RPMI7951 (cell line): ENCODE measurements around the gene RNF41. TPM values are rescaled to one million over a fixed set of nuclear protein-coding genes. Genes with fewer than 3 reads are reported as not detected.
"Not testable (repeated sequence)": the region's sequence is repeated elsewhere in the genome, so short reads cannot be mapped to it uniquely, and the experiment has no call there.

Experiments
- DNase-seq: peaks from one replicate; pipeline ENCODE4 v3.0.0-alpha.2; 2012; ENCODE audit warnings: low read depth
- total RNA-seq: library from RNA; depleted of rRNA; stranded (reverse); fragments of >200 nt; shearing (Covaris generic); gene quantifications from 2 replicates; pipeline ENCODE4 v1.2.3, GENCODE V29; 2014; rRNA removed

RNF41 gene
- 31.4 and 37.7 TPM in 2 replicates for total RNA-seq

DNA sequence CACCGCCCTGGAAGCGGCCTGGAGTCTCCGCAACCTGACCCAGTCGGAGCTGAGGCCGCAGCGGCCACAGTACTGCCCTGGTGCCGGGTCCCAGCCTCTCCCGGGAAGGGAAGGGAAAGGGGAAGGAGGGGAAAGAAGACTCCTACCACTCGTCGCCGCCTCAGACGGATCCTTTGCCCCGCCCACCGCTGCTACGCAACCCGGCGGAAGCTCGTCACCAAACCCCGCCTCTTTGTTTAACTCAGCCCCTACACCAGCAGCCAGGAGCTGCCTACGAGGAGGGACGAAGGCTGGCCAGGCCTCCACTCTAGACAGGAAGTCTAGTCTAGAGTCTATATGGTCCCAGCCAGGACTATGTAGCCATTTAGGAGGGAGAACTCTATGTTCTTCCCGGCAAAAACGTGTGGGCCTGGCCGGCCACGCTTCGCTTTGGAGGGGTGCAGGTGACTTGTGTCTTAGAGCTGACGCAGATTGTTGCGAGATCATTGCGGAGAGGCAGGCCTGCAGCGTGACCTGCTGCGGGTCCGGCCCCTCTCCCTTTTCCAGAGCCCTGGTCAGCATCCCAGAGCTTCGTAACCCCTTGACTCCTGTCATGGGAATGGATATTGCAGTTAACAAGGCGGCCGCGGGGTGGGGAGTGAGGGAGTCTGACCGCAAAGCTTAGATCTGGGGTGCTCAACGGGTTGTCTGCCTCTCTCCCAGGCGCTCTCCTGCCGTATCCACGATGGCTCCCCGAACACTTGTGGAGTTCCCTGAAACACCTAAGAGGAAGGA is at the start of gene RNF41:
RNF41 (minus strand) TSS at position 166 of the 774 bp plus-strand sequence. CDS start 7,875 bp downstream, outside the sequence.
- peak; percentile 95 for DNase-seq

DNA sequence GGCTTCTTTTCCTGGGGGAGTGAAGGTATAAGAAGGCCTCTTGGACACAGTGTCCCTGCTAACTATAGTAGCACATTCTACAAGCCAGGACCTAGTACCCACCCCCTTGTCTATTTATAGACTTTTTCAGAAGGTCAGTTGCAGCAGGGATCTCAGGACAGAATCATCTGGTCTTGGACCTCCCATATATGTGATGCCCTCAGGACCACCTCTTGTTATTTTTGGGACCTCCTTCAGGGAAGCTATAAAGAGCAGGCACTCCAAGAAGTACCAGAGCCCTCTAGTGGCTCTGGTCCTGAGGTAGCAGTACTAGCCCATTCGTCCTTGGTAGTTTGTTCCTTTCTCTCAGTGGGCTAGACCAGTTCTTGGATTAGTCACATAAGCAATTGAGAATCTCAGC is 49.3 kb upstream of the RNF41 start:
- DNase-seq, result peak; percentile 27

DNA sequence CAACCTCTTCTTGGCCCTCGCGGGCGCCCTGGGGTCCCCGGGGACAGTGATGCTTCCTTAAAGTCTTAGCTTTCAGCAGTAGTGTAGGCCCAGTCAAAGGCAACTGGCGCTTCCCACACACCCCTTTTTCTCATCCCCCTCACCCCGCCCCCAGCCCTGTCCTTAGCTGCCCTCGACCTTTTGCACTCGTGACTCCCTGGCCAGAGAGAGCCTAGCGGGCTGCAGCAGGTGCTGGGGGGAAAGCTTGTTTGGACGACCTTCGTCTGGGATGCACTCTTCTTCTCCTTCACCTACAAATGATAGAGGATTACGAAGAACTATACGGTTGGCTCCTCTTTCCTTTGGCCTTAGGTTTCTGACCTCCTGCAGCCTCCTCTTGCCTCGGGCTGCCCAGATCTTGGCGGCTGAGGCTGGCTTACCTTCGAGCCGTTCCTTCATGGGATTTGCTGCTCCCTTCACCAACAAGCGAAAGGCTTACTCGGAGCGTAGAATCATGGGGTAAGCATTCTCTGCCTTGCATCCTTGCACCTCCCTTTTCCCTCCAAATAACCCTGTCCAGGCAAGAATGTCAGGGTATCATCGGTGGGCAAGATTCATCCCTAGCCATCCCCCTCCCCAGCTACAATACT is 45.8 kb upstream of the RNF41 start:
- DNase-seq, result no peak

DNA sequence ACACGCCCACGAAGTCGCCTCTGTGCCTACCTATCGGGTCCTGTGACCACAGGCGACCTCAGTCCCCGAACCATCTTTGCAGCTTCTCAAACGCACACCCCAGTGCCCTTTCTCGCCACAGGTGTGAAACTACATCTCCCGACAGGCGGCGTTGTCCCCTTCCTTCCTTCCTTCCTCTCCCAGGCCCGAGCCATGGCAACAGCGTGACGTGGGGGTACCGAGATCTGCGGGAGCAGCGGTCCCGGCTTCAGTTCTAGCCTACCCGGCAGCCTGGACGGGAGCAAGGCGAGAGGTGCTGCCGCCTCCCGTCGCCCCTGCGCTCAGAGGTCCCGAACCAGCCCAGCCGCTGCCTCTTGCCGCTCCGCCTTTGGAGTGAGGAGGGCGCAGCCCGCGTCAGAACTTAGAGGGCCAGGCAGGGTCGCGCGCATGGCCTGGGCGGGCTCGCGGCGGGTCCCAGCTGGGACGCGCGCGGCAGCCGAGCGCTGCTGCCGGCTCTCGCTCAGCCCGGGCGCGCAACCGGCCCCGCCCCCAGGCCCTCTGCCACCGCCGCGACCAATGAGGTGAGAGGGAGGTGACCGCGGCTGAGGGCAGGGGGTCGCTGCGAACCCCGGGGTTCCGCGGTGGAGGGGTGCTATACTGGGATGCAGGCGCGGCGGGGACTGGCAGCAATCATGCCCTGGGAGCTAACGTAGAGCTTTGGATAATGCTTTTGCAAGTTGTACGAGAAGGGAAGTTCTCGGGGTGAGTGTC is 45.1 kb upstream of the RNF41 start, which contains the start of gene COQ10A:
COQ10A (plus strand) TSS at position 250 of the 750 bp plus-strand sequence; CDS start at position 427, 177 bp downstream.
- peak; percentile 77 for DNase-seq

DNA sequence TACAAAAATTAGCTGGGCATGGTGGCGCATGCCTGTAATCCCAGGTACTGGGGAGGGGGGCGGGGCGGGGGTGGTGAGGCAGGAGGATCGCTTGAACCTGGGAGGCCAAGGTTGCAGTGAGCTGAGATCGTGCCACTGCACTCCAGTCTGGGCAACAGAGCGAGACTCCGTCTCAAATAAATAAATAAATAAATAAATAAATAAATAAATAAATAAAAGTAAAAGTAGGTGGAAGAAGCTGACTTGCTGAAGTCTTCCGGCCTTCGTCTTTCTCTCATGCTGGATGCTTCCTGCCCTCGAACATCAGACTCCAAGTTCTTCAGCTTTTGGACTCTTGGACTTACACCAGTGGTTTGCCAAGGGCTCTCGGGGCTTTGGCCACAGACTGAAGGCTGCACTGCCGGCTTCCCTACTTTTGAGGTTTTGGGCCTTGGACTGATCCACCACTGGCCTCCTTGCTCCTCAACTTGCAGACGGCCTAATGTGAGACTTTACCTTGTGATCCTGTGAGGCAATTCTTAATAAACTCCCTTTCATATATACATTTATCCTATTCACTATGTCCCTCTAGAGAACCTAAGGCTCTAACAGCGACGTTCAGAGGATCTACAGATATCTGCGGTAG is 44.5 kb upstream of the RNF41 start:
- DNase-seq, result not testable (repeated sequence)

DNA sequence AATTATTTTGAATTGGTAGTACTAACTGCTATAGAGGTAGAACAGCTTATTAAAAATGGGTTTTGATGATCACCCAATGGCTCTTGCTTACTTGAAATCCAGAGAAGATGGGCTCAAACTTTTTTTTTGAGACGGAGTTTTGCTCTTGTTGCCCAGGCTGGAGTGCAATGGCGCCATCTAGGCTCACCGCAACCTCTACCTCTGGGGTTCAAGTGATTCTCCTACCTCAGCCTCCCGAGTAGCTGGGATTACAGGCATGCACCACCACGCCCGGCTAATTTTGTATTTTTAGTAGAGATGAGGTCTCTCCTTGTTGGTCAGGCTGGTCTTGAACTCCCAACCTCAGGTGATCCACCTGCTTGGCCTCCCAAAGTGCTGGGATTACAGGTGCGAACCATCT is 41.2 kb upstream of the RNF41 start:
- not testable (repeated sequence) for DNase-seq

DNA sequence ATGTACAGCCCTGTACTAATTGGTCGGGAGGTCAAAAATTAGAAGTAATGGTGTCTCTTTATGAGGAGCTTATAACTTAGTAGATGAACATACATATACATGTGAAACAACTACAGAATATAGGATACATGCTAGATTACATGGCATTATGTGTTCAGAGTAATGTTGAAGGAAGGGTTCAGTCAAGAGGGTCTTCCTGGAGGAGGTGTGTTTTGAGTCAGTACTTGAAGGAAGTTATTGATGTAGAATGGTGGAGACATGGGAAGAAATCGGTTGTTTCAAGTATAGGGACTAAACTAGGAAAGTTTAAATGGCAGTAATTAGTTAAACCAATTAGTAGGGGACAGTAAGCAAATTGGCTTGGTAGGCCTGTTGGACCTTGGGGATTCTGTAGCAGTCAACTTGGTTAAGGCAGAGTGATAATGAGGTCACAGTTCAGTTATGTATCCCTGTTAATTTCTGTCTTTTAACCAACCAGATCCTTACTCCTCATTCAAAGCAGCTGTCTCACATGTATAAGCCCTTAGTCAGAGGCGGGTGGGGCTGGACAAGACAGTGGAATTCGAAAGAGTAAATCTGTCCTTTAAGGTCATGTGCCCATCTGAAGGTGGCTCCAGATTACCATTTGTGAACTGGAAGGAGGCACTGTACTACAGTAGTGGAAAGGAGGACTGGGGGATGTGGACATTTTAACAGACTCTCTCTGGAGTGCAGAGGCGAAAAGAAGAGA is 39.9 kb upstream of the RNF41 start:
- peak; percentile 85 for DNase-seq

DNA sequence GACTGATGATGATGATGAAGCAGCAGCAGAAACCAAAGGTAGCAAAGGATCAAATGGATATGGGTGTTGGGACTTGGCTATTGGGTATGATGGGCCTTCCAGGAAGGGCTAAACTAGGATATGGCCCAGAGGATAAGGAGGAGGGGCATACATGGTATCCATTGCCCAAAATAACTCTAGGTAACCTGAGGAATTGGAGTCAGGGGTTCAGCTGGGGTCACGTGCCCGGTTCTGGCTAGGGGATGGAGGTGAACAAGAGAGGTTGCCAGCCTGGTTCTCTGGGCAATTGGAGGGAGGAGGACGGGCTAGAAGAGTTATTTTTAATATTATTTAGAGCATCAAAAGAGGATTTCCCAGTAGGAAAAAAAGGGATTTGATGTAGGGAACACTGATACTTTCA is 39.2 kb upstream of the RNF41 start:
- no peak for DNase-seq

DNA sequence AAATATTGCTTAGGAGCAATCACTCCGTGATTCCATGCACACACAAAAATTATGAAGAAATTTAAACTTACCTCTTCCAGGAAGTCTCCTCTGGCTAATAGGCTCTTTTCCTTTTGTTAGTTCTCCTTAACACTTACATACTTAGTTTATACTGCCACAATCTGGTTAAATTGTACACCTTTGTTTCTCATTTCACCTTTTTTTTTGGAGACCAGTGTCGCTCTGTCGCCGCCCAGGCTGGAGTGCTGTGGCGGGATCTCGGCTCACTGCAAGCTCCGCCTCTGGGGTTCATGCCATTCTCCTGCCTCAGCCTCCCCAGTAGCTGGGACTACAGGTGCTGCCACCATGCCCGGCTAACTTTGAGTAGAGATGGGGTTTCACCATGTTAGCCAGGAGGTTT is 38.7 kb upstream of the RNF41 start:
- no peak for DNase-seq

DNA sequence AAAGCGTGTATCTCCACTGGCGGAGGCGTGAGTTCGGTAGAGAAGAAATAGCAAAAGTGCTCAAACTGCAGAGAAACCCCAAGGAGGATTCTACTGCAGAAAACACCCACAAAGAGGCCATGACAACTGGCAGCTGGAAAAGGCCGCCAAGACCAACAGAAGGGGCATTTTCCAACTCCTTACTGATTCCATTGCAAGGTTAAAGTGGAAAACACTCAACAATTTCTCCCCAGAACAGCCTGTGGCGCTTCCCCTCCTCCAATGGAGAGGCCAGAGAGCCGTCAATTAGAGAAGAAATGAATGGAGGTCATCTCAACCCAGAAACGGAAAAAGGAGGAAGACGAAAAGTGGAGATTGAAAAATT is 37.1 kb upstream of the RNF41 start:
- DNase-seq, result no peak

DNA sequence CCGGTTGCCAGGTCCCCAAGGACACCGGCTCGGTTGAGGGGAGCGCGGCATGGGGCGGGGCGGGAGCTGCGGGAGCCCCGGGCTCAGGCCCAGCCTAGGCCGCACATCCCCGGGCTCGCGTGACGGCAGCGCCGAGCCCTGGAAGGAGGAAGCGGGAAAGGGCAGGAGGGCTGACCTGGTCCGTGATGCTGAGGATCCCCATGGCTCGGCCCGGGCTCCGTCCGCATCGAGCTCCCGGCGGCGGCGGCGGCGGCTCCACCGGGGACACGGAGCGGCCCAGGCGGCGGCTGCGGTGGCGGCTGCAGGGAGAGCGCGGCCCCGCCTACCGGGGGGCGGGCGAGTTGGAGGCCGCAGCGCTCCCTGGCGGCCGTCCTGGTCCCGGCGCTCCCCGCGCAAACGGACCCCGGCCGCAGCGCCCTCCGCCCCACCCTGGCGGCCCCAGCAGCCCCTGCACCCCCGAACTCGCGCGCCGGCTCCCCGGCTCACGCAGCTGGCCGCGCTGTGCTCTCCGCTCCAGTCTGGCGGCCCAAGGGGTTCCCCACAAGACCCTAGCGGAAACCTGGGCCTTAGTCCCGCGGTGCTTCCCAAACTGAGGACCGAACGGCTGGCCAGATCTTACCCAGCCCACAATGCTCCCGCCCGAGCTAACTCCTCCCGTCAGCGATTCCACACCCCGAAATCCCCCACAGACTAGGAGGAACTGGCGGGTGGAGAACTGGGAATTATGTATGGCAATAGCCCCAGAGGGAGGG is 36.5 kb upstream of the RNF41 start, which contains the start of gene ANKRD52:
ANKRD52 (minus strand) TSS at position 317 of the 752 bp plus-strand sequence; CDS start at position 202, 115 bp downstream.
- peak; percentile 82 for DNase-seq

DNA sequence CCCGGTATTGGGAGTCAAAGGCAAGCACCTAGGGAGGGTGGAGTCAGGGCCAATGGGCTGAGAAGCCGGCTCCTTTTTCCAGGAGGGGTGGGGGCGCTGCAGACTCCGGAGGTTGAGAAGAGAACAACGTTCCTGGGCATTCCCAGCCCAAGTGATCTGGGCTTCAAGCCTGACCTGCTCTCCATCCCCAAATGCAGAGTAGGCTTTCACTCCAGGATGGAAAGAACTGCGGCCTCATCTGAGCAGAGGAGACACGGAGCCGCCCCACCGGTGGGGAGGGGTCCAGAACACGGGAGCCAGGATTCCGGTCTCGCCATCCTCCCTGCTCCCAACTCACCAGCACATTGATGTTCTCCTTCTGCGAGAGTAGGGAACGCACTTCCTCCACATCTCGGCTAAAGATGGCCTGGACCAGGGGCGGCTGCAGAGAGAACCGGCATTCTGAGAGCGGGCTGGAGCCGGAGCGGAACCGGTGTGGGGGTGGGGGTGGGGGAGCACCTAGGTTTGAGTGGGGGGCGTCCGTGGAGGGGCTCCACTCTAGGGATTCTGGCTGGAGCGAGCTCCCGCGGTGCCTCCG is 35.9 kb upstream of the RNF41 start:
- no peak for DNase-seq

DNA sequence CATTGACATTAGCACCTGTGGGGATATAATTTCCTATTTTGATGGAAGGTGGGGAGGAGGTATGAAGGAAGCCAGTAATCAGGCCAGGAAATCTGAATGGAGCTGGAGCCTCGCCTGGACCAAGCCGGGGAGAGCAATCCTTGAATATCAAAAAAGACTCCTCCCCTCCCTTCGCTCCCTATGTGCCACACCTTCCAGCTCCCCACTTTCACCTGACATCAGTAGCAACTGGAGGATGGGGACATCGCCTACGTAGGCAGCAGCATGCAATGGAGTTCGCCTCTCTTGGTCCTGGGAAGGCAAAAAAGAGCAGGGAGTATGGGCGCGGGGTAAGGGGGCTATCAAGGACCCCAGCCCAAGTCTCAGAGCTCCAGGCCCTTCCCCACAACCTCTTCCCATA is 35.3 kb upstream of the RNF41 start:
- no peak for DNase-seq

DNA sequence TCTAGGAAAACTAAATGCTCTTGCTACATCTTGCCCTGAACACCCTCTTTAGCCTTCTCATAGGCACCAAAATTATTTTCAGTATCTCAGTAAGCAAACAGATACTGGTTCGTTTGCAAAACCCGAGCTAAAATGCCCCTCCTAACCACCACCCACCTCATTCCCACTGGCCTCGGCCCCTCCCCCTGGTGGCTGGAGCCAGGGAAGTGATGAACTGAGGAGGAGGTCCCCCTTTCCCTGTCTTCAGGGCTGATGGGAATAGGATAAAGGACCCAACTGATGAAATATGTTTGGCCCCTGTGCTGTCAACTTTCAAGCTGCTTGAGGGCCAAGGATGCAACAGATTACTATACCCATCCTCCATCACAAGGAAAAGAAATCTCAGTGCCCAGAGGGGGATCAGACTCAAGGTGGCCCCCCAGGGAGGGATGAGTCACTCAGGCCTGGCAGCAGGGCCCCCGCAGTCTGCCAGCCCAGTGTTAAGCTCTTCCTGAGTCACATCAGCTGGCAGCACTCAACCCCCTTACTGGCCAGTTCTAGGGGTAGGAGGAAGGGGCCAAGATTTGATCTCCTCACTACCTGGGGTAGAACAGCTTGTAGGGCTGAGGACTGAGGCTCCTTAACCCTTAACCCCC is 34.7 kb upstream of the RNF41 start:
- peak; percentile 75 for DNase-seq

DNA sequence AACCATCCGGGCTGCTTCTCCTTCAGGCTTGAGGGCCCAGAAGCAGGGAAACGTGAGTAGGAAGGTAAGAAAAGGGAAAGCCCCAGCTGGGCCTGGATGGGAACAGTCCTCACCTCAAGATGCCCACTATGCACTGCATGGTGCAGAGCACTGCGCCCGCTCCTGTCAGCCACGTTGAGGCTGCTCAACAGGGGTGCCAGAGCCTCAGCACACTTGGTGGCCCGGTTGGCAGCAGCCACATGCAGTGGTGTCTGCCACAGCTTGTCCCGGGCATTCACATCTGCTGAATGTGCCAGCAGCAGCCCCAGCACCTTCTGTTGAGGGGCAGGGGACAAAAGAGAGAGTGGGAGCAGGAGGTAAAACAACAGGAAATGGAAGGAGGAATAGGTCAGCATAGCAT is 33.9 kb upstream of the RNF41 start:
- DNase-seq, result no peak

DNA sequence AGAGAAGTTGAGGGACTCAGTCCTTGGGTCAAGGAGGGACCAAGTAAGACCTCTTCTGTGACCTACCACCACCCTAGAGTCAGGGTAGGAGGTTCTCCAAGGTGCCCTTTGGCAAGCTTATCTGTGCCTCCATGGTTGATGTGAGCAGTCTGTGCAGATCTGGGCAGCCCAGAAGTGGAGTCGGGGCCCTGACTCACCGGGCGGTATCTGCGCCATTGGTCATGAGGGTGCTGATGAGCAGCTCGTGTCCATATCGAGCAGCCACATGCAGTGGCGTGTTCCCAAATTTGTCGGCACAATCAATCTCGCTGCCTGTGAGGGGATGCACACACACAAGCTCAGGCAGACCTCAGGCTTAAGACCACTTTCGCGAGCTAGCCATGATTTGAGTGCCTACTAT is 31.4 kb upstream of the RNF41 start:
- DNase-seq, result no peak

DNA sequence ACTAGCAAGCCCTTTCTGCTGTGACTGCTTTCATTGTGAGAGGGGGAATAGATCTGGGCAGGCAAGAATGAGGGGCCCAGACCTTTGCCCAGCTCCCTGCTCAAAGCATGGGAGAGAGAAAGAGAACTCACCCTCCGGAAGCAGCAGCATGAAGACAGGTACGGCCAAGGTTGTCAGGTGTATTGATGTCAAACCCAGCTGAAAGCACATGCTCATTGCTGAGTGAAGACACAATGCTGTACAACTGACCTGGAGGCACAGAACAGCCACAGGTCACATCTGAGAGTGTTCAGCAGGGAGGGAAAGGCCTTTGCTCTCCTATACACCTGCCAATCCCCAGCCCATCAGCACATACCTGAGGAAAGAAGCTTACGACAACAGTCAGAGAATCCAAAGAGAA is 30.9 kb upstream of the RNF41 start:
- no peak for DNase-seq

DNA sequence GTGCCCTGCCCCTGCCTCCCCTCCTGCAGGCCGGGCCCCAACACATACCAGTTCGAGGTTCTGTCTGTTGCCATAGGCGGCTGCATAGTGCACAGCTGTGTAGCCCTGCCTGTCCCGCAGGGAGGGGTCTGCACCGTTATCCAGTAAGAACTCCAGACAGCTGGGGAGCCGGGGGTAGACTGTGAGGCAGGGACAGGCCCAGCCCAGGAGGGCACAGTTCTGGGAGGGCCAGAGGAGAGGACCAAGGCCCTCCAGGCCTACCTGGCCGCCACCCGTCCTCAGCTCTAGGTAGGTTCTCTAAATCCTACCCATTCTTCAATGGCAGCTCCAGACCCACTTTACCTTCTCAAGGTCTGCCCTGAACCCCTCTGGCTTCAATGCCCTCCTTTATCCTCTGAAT is 27.0 kb upstream of the RNF41 start:
- DNase-seq, result no peak

DNA sequence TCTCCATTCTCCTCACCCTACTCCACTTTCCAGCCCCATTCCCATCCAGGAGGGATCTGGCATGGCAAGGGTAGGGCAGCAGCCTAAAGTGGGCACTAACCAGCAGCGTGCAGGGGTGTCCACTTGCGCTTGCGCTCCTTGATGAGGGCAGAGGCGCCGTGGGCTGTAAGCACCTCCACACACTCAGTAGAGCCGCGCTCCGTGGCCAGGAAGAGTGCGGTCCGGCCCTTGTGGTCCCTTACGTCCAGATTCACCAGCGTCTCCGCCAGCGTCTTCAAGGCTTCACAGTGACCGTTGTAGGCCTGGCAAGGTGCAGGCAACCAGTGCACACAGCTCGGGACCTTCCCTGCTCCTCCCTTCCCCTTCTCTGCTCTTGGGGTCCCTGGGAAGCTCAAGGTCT is 26.2 kb upstream of the RNF41 start:
- DNase-seq, result no peak

DNA sequence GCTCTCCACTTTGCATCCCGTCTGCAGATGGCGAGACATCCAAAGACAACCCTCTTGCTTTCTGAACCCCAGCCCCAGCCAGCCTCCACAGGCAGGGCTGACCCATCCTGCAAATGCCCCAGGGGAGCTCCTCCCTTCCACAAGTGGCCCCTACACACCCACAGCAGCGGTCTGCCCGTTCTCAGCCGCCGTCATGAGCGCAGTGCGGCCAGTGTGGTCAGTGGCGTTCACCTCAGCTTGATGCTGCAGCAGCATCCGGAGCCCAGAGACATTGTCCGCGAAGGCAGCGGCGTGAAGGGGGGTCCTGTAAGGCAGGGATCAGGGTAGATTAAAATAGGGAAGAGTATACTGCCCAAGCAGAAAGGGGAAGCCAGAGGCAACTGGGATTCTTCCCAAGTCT is 22.8 kb upstream of the RNF41 start:
- no peak for DNase-seq
